ENCODE measurements around the gene RITA1.

RITA1 gene

DNA sequence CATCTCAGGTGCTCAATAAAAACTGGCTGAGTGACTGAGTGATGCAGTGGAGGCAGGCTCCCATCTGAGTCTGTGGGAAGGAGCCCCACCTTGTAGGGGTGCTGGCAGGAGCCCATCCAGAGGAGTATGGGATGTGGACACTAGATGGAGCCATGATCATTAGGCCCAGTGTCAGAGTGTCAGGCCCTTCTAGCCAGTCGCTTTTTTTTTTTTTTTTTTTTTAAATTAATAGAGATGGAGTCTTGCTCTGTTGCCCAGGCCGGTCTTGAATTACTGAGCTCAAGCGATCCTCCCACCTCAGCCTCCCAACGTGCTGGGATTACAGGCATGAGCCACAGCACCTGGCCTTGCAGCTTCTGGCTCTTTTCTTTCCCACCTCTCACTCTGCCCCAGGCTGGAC lies 11.5 kb downstream of the RITA1 start:
- Histone ChIP-seq H3K36me3 (peaks cover 8% of the 10 kb centered on the region), H3K4me3 (ENCODE audit: low read depth, low read length) (no peak overlapping the region), H3K4me1 (no peaks in the 10 kb centered on the region; the same call in 1 of the 2 replicates), H3K27me3 (no peaks in the 10 kb centered on the region), H3K9me3 (no peaks in the 10 kb centered on the region)
- DNase-seq = peak; percentile 71
- TF ChIP-seq, protein P1, sequence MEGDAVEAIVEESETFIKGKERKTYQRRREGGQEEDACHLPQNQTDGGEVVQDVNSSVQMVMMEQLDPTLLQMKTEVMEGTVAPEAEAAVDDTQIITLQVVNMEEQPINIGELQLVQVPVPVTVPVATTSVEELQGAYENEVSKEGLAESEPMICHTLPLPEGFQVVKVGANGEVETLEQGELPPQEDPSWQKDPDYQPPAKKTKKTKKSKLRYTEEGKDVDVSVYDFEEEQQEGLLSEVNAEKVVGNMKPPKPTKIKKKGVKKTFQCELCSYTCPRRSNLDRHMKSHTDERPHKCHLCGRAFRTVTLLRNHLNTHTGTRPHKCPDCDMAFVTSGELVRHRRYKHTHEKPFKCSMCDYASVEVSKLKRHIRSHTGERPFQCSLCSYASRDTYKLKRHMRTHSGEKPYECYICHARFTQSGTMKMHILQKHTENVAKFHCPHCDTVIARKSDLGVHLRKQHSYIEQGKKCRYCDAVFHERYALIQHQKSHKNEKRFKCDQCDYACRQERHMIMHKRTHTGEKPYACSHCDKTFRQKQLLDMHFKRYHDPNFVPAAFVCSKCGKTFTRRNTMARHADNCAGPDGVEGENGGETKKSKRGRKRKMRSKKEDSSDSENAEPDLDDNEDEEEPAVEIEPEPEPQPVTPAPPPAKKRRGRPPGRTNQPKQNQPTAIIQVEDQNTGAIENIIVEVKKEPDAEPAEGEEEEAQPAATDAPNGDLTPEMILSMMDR (IDR thresholded peaks at IDR 0.05; ENCODE audit: low read depth, low read length) = peak; percentile 85

DNA sequence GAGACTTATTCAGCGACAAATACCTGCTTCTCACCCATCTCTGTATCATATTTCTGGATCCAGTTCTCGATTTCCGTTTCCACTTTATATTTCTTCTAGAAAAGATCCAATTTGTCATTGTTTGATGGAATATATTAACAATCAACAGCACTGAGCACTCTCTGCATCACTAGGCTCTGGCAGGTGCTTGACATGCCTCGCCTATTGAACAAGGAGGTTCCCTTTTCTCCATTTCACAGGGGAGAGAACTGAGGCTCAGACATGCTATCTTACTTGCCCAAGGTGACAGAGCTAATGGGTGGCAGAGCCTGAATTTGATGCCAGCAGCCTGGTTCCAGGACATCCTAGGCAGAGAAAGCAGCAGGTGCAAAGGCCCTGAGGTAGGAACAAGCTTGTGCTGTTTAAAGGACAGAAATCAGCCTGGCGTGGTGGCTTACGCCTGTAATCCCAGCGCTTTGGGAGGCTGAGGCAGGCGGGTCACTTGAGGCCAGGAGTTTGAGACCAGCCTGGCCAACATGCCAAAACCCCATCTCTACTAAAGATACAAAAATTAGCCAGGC lies 12.1 kb downstream of the RITA1 start:
- no peaks in the 10 kb centered on the region; the same call in 1 of the 2 replicates for H3K4me1 ChIP-seq
- H3K4me3 ChIP-seq (ENCODE audit: low read depth, low read length) = no peak overlapping the region
- H3K36me3 ChIP-seq = peaks cover 2% of the 10 kb centered on the region
- DNase-seq = no peak
- no peaks in the 10 kb centered on the region for H3K27me3 ChIP-seq
- no peaks in the 10 kb centered on the region for H3K9me3 ChIP-seq
- TF ChIP-seq, protein P1 (IDR thresholded peaks at IDR 0.05; ENCODE audit: low read depth, low read length) = no peak

DNA sequence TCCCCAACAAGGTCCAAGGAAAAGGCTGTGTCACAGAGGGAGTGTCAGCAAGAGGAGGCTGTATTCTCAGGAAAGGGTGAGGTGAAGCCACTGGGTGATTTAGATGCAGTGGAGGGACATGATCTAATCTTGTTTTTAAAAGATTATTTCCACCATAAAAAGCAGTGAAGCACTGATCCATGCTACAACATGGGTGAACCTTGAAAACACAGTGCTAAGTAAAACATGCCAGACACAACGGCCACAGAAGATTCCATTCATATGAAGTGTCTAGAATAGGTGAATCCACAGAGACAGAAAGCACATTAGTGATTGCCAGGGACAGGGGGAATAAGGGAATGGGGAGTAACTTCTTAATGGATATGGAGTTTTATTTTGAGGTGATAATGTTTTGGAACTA lies 12.8 kb downstream of the RITA1 start:
- H3K9me3 ChIP-seq = no peaks in the 10 kb centered on the region
- no peak for DNase-seq

DNA sequence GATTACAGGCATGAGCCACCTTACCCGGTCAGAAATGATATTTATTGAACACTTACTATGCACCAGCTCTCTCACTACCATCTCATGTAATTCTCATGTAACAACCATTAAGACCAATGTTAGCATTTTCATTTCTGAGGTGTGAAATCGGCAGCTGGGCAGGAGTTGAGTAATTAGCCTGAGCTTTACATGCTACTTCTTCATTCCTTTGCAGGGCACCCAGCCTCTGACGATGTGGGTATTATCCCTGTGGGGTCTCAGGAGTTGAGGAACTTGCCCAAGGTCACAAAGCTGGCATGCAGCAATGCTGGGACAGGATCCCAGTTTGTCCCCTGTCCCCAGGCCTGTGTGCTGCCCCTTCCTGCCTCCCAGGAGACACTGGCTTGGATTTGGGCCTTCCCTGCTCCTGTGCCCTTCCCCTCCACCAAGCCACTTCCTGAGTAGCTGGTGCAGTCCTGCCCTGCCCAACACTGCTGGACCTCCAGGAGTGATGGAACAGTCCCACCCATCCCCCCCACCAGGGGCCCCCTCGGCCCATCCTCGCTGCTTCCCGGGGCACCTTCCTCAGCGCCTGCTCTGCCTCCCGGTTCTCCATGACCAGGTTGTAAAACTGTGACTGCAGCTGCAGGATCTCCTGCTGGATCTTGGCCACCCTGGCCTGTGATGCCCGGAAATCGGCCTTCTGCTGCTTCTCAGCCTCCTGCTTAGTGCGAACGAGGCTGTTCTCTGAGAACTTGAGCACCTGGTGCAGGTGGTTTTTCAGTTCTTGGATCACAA lies 14.7 kb downstream of the RITA1 start:
- no peaks in the 10 kb centered on the region for H3K9me3 ChIP-seq
- no peak for DNase-seq
- no peaks in the 10 kb centered on the region for H3K27me3 ChIP-seq
- H3K4me1 ChIP-seq = no peaks in the 10 kb centered on the region
- H3K36me3 ChIP-seq = no peaks in the 10 kb centered on the region
- TF ChIP-seq, protein P1 (IDR thresholded peaks at IDR 0.05; ENCODE audit: low read depth, low read length) = no peak
- H3K4me3 ChIP-seq (ENCODE audit: low read depth, low read length) = no peak overlapping the region

More for the DNA sequence above, 12.8 kb downstream of the RITA1 start:
- no peaks in the 10 kb centered on the region for H3K27me3 ChIP-seq
- H3K4me3 ChIP-seq (ENCODE audit: low read depth, low read length) = no peak overlapping the region
- TF ChIP-seq, protein P1 (IDR thresholded peaks at IDR 0.05; ENCODE audit: low read depth, low read length) = no peak
- no peaks in the 10 kb centered on the region for H3K4me1 ChIP-seq
- no peaks in the 10 kb centered on the region for H3K36me3 ChIP-seq

DNA sequence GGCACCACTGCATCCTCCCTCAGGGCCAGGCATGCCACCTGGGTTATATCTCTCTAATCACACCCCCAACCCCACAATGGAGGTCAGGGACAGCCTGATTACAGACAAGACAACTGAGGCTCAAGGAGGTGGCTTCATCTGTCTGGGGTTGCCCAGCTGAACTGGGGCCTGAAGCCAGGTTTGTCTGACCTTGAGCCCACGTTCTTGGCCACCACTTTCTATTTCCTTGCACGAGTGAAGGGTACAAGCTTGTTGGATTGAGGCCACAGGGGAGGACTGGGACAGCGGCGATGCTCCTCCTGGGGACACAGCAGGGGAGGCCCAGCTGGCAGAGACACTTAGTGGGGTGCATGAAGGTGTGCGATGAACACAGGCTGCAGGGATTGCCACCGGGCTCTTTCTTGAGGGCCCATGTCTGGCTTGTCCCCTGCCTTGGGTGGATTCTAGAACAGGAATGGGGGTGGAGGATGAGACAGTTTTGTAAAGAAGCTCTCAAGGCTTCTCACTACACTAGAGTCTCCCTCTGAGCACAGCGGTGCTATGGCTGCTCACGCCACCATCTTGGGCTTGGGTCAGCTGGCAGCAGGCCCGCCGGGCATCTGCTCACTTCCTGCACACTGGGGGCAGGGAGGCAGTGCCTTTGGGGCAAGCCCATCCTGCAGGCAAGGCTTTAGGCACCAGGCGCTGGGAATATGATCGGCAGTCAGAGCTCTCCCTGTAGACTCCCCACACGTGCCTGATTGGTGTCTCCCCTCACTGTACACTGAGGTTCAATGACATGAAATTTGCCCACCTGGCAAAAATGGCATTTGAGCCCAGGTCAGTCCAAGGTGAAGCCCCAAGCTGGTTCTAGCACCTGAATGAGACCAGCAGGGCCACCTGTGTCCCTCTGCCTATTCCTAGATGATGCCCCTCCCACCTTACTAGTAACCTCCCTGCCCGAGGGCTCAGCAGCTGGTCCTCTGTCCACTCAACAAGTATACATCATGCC lies 16.0 kb downstream of the RITA1 start:
- DNase-seq = no peak

More for the DNA sequence above, 16.0 kb downstream of the RITA1 start:
- no peaks in the 10 kb centered on the region for H3K4me1 ChIP-seq
- H3K4me3 ChIP-seq (ENCODE audit: low read depth, low read length) = no peak overlapping the region
- TF ChIP-seq, protein P1 (IDR thresholded peaks at IDR 0.05; ENCODE audit: low read depth, low read length) = no peak
- H3K9me3 ChIP-seq = no peaks in the 10 kb centered on the region
- no peaks in the 10 kb centered on the region for H3K36me3 ChIP-seq
- no peaks in the 10 kb centered on the region for H3K27me3 ChIP-seq
